Brain microvascular endothelial cell (primary cell): Measurements from ENCODE around the gene FAM53A.
A peak's percentile ranks its signal among the peaks of the same experiment; 100 is the strongest.

ENCODE experiments used
- DNase-seq: peaks from one replicate; pipeline ENCODE4 v3.0.0-alpha.2; 2020
- H3K27ac ChIP-seq: fragments of 250-450 bp; sonication (Bioruptor Pico); 2 replicates; pipeline ENCODE4 v1.5.1; 2020; ENCODE audit warnings: mild to moderate bottlenecking, moderate library complexity
- H3K27me3 ChIP-seq: fragments of 250-450 bp; sonication (Bioruptor Pico); replicated peaks from 2 replicates; pipeline ENCODE4 v1.5.1; 2020; ENCODE audit warnings: mild to moderate bottlenecking
- H3K36me3 ChIP-seq: fragments of 250-450 bp; sonication (Bioruptor Pico); replicated peaks from 2 replicates; pipeline ENCODE4 v1.5.1; 2020; ENCODE audit warnings: mild to moderate bottlenecking
- H3K4me3 ChIP-seq: 2 replicates; pipeline ENCODE4 v1.5.1; 2011; ENCODE audit warnings: low read depth, mild to moderate bottlenecking, control low read depth, low read length, moderate library complexity
- in situ Hi-C: cut with HindIII; loops from 2 replicates; pipeline ENCODE4 v1.10.0; 2017; ENCODE audit warnings: low sequenced_read_pairs, low pct_ligation_motif_present
- TF ChIP-seq, protein P1 (sequence below): IDR thresholded peaks from 2 replicates; pipeline ENCODE4 v1.5.1; 2011; ENCODE audit warnings: low read depth, mild to moderate bottlenecking, moderate library complexity, low read length, control low read depth, inconsistent platforms; ENCODE audit errors: missing control alignments

The FAM53A gene

GRCh38 chr4:1683261-1683735 is 815 bp downstream of the FAM53A start:
- TF ChIP-seq, protein P1, sequence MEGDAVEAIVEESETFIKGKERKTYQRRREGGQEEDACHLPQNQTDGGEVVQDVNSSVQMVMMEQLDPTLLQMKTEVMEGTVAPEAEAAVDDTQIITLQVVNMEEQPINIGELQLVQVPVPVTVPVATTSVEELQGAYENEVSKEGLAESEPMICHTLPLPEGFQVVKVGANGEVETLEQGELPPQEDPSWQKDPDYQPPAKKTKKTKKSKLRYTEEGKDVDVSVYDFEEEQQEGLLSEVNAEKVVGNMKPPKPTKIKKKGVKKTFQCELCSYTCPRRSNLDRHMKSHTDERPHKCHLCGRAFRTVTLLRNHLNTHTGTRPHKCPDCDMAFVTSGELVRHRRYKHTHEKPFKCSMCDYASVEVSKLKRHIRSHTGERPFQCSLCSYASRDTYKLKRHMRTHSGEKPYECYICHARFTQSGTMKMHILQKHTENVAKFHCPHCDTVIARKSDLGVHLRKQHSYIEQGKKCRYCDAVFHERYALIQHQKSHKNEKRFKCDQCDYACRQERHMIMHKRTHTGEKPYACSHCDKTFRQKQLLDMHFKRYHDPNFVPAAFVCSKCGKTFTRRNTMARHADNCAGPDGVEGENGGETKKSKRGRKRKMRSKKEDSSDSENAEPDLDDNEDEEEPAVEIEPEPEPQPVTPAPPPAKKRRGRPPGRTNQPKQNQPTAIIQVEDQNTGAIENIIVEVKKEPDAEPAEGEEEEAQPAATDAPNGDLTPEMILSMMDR = no peak
- DNase-seq = peak; percentile 83

DNA sequence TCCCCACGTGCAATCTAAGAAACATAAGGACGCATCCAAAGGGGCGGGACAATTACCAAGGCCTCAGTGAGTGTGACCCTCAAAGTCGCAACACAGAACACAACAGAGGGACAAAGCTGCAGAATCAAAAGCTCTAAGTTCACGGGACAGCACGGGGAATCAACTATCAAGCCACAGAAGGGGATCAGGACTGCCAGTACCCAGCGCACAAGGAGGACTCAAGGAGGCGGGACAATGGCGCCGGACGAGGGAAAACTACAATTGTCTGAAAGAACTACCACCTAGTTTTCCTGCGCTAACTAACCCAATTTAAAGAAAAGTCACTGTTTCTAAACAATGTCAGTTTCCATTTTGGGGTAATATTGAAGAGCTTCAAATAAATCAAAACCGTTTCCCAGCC is 1.3 kb downstream of the FAM53A start:
- TF ChIP-seq, protein P1 = no peak
- Histone ChIP-seq H3K27me3 (no peaks in the 10 kb centered on the region), H3K27ac (peak overlapping the region; percentile 79), H3K36me3 (no peaks in the 10 kb centered on the region), H3K4me3 (peak overlapping the region; percentile 57)
- no peak for DNase-seq
- in situ Hi-C loops = no loop called here

More at GRCh38 chr4:1683261-1683735, 815 bp downstream of the FAM53A start:
- peak overlapping the region; percentile 79 for H3K27ac ChIP-seq
- H3K36me3 ChIP-seq = no peaks in the 10 kb centered on the region
- in situ Hi-C loops = no loop called here
- H3K4me3 ChIP-seq = peak overlapping the region; percentile 57
- H3K27me3 ChIP-seq = no peaks in the 10 kb centered on the region

DNA sequence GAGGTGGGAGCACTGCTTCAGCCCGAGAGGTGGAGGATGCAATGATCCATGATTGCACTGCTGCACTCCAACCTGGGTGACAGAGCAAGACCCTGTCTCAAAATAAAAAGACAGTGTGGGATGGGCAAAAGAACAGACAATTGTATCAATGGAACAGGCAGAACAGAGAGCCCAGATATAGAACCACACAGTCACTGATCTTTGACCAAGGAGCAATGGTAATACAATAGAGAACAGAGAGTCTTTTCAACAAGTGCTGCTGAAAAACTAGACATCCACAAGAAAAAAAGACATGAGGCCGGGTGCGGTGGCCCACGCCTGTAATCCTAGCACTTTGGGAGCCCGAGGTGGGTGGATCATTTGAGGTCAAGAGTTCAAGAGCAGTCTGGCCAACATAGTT is 5.9 kb downstream of the FAM53A start:
- Histone ChIP-seq H3K27ac (no peak overlapping the region), H3K4me3 (no peak overlapping the region), H3K36me3 (no peaks in the 10 kb centered on the region), H3K27me3 (no peaks in the 10 kb centered on the region)
- DNase-seq = no peak
- TF ChIP-seq, protein P1 = no peak
- in situ Hi-C loops = no loop called here

GRCh38 chr4:1676605-1677525 is 7.2 kb downstream of the FAM53A start:
- H3K36me3 ChIP-seq = no peaks in the 10 kb centered on the region
- no peak overlapping the region for H3K27ac ChIP-seq
- no peaks in the 10 kb centered on the region for H3K27me3 ChIP-seq
- DNase-seq = no peak
- in situ Hi-C loops = no loop called here
- TF ChIP-seq, protein P1 = no peak
- H3K4me3 ChIP-seq = no peak overlapping the region

- DNase-seq = no peak
Observed at GRCh38 chr4:1675802-1676137, 8.3 kb downstream of the FAM53A start.

More at GRCh38 chr4:1675802-1676137, 8.3 kb downstream of the FAM53A start:
- H3K4me3 ChIP-seq = no peak overlapping the region
- no peaks in the 10 kb centered on the region for H3K27me3 ChIP-seq
- no peaks in the 10 kb centered on the region for H3K36me3 ChIP-seq
- in situ Hi-C loops = no loop called here
- no peak overlapping the region for H3K27ac ChIP-seq
- TF ChIP-seq, protein P1 = no peak
